ENCODE measurements around the gene ROCK2. TPM values are rescaled to one million over a fixed set of nuclear protein-coding genes. Genes with fewer than 3 reads are reported as not detected.
"Not testable (repeated sequence)": the region's sequence is repeated elsewhere in the genome, so short reads cannot be mapped to it uniquely, and the experiment has no call there.

ROCK2 gene
- total RNA-seq, 1 donor from 2014 or later = 34.2 TPM

- intact Hi-C loops (cut with micrococcal nuclease) = no loop called here
- DNase-seq = no peak
- no peak for ATAC-seq
Measured at GRCh38 chr2:11290713-11291112, 53.7 kb downstream of the ROCK2 start.

DNA sequence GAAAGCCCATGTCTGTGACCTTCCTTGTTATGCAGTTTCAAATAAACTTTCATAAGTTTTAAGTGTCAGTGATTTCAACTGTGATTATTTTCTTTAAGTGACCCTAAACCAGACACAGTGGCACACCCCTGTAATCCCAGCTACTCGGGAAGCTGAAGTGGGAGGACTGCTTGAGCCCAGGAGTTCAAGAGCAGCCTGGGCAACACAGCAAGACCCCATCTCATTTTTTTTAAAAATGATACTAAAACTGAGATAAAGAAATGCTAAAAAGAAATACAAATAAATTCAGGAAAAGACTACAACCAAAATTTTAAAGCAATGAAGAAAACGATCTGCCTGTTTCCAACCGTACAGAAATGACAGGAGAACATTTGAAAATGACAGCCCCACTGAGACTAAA is 54.2 kb downstream of the ROCK2 start:
- intact Hi-C loops (cut with micrococcal nuclease) = no loop called here
- no peak for DNase-seq
- ATAC-seq = no peak

DNA sequence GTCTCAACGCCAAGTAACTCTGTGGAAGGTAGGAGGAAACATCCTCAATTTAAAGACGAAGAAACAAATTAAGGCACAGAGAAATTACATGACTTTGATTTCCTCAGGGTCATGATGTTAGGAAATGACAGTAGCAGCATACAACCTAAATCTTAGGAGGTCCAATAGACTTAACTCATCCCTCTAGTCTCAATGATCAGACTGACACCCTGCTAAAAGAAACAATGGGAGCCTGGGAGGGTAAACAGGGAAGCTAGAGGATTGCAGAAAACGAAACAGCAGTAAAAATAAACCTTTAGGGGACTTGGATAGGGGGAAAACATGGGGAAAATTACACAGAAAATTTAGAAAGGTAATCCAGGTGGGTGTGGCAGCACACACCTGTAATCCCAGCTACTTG is 56.0 kb downstream of the ROCK2 start:
- no peak for DNase-seq
- ATAC-seq = no peak
- intact Hi-C loops (cut with micrococcal nuclease) = no loop called here

GRCh38 chr2:11286749-11287148 is 57.7 kb downstream of the ROCK2 start:
- ATAC-seq (peak; percentile 88), DNase-seq (no peak)
- intact Hi-C loops (cut with micrococcal nuclease) = no loop called here

GRCh38 chr2:11286323-11286722 is 58.1 kb downstream of the ROCK2 start:
- ATAC-seq (no peak), DNase-seq (no peak)
- intact Hi-C loops (cut with micrococcal nuclease) = no loop called here

DNA sequence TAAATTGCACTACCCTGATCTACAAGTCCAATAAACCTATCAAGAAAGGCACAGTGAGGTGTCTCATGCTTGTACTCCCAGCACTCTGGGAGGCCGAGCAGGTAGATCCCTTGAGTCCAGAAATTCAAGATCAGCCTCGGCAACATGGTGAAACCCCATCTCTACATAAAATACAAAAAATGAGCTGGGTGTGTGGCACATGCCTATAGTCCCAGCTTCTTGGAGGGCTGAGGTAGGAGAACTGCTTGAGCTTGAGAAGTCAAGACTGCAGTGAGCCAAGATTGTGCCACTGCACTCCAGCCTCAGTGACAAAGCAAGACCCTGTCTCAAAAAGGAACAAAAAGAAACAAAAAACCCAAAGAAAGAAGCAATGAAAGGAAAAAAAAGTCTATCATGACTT is 58.9 kb downstream of the ROCK2 start:
- ATAC-seq (no peak), DNase-seq (no peak)
- intact Hi-C loops (cut with micrococcal nuclease) = no loop called here

DNA sequence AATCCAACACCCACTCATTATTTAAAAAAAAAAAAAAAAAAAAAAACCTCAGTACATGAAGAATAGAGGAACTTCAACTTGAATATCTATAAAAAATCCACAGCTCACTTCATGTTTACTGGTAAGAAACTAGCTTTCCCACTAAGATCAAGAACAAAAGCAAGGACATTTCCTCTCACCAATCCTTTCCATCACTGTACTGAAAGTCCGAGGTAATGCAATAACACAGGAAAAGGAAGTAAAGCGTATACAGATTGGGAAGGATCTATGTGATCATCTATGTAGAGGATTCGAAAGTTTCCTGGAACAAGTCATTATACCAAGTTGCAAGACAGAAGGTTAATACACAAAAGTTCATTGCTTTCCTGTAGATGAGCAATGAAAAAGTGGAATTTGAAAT is 63.2 kb downstream of the ROCK2 start:
- intact Hi-C loops (cut with micrococcal nuclease) = no loop called here
- ATAC-seq (no peak), DNase-seq (no peak)

- no peak for ATAC-seq
- intact Hi-C loops (cut with micrococcal nuclease) = no loop called here
- no peak for DNase-seq
Measured at GRCh38 chr2:11280713-11281112, 63.7 kb downstream of the ROCK2 start.

- no peak for DNase-seq
- no peak for ATAC-seq
- intact Hi-C loops (cut with micrococcal nuclease) = no loop called here
Measured at GRCh38 chr2:11279398-11279797, 65.0 kb downstream of the ROCK2 start.

GRCh38 chr2:11278219-11278618 is 66.2 kb downstream of the ROCK2 start:
- ATAC-seq (no peak), DNase-seq (no peak)
- intact Hi-C loops (cut with micrococcal nuclease) = no loop called here

GRCh38 chr2:11275910-11276309 is 68.5 kb downstream of the ROCK2 start:
- DNase-seq = no peak
- intact Hi-C loops (cut with micrococcal nuclease) = no loop called here
- no peak for ATAC-seq

DNA sequence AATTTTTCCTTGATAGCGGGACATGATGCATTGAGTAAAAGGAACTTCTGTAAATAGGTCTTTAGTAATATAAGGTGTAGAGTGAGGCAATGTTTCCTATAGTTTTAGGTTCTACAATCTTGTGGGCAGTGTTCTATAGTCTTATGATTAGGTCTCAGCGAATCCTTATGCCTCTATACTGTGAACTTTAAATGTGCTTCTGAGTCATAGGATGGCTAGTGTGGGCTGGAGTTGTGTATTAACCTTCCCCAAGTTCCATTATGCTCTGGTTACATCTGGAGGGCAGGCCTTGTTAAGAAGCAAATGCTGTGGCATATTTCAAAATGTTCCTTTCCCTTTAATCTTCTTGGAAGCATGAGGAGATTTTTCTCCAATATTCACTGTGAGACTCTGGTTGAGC is 73.5 kb downstream of the ROCK2 start:
- DNase-seq = no peak
- intact Hi-C loops (cut with micrococcal nuclease) = no loop called here
- ATAC-seq = no peak

DNA sequence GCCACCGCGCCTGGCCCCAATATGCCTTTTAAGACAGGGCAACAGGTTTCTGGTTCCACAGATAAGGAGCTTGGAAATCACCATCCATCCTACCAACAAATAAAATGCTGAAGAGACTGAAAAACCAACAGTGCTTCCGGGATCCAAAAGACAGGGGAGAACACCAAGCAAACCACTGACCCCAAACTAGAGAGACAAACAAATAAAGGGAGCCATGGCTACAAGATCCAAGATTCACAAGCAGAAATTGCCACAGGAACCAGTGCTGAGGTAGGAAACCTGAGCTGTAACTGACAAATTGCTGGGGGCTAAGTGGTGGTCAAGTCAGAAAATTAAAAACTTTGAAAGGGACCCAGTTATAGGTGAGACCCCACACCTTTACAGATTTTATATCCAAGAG is 76.5 kb downstream of the ROCK2 start:
- ATAC-seq (no peak), DNase-seq (no peak)
- intact Hi-C loops (cut with micrococcal nuclease) = no loop called here

GRCh38 chr2:11264818-11265217 is 79.6 kb downstream of the ROCK2 start:
- intact Hi-C loops (cut with micrococcal nuclease) = no loop called here
- no peak for DNase-seq

GRCh38 chr2:11264007-11264406 is 80.4 kb downstream of the ROCK2 start:
- intact Hi-C loops (cut with micrococcal nuclease) = no loop called here
- no peak for DNase-seq
- peak; percentile 48 for ATAC-seq

More at GRCh38 chr2:11264818-11265217, 79.6 kb downstream of the ROCK2 start:
- no peak for ATAC-seq

DNA sequence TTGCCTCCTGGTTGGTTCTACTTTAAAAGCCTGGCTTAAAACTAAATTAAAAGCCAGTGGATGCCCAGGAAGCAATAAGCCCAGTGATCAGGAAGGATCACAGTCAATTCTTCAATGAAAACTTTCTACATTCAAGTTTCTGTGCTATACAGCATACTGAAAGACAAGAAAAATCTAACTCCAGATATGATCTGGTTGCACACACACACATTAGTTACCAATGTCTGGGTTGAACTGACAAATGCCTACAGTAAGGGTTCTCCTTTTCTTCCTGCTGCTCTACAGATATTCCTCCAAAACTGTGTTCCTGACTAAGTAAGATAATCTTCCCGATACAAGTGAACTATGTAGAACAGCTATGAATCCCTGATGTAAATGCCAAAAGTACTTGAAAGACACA is 81.3 kb downstream of the ROCK2 start:
- intact Hi-C loops (cut with micrococcal nuclease) = no loop called here
- DNase-seq (no peak), ATAC-seq (no peak)

- intact Hi-C loops (cut with micrococcal nuclease); DNase-seq; ATAC-seq: not testable (repeated sequence)
Measured at GRCh38 chr2:11262438-11262837, 82.0 kb downstream of the ROCK2 start.

- intact Hi-C loops (cut with micrococcal nuclease); ATAC-seq; DNase-seq: not testable (repeated sequence)
Measured at GRCh38 chr2:11261564-11261963, 82.9 kb downstream of the ROCK2 start.

DNA sequence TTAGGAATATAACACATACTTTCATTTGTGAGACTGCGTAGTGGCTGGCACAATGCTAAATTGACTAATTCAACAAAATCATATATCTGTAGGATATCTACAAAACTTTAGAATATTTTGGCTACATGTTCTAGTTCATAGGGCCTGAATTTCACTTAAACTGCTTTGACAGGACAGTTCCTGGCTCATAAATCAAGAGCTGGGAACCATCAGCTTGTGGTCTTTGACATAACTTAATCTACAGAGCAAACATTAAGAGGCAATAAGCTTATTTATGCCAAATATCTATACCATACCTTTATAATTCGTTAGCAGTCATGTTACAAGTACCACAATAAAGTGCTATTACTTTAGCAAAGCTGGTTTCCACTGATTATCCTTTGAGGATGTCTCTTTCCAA is 83.5 kb downstream of the ROCK2 start:
- DNase-seq (no peak), ATAC-seq (no peak)
- intact Hi-C loops (cut with micrococcal nuclease) = no loop called here

DNA sequence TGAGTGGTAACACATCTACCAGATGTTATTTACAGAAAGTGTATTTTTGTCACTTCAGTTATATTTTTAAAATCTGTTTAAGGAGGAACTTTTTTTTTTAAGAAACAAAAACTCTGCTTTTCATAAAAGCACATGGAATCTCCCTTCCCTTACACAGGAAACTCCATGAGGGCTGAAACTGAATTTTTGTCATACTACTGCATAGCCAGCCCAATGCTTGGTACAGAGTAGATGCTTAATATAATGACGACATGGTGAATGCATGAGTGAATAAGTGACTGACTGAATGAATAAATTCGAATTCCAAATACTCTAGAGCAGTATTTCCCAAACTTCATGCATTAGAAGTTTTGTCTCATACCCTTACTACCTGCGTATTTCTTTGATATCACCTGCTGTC is 86.5 kb downstream of the ROCK2 start:
- ATAC-seq (no peak), DNase-seq (no peak)
- intact Hi-C loops (cut with micrococcal nuclease) = no loop called here

DNA sequence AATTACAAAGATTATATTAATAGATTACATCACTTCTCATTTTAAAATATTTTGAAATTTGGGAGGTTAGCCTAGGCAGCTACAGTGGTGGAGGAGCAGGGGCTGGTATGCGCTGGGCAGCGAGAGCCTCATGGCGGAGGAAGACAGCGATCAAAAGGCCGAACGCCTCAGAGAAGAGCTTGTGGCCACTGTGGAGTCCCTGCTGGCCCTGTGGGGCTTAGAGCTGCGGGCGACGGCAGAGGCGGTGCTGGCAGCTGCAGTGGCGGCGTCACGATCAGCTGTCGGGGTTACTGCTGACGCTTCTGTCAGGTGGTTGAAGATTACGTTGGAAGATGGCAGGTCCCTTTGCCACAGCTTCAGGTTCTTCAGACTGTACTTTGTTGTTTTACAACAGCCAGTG is 87.4 kb downstream of the ROCK2 start:
- DNase-seq = no peak
- intact Hi-C loops (cut with micrococcal nuclease) = no loop called here
- ATAC-seq = no peak

DNA sequence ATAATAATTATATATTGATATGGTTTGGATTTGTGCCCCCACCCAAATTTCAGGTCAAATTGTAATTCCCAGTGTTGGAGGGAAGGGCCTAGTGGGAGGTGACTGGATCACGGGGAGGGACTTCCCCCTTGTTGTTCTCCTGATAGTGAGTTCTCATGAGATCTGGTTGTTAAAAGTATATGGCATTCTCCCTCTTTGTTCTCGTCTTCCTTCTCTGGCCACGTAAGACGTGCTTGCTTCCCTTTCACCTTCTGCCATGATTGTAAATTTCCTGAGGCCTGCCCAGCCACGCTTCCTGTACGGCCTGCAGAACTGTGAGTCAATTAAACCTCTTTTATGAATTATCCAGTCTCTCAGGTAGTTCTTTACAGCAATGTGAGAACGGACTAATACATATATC is 88.3 kb downstream of the ROCK2 start:
- ATAC-seq (no peak), DNase-seq (no peak)
- intact Hi-C loops (cut with micrococcal nuclease) = no loop called here

Measured in left ventricle myocardium superior (tissue), 1 donor.